ENCODE data around the gene WASL.
"Not testable (repeated sequence)": the region's sequence is repeated elsewhere in the genome, so short reads cannot be mapped to it uniquely, and the experiment has no call there.

The WASL gene

GRCh38 chr7:123734498-123734897 is 14.3 kb downstream of the WASL start:
- DNase-seq (ENCODE audit: low read depth in 2 of 2), result no peak

GRCh38 chr7:123732413-123733091 is 16.3 kb downstream of the WASL start:
- DNase-seq (ENCODE audit: low read depth in 2 of 2), result no peak

GRCh38 chr7:123729218-123729578 is 19.6 kb downstream of the WASL start:
- no peak for DNase-seq (ENCODE audit: low read depth in 2 of 2)

GRCh38 chr7:123727071-123727837 is 21.5 kb downstream of the WASL start:
- DNase-seq (ENCODE audit: low read depth in 2 of 2), result no peak

GRCh38 chr7:123725586-123726171 is 23.1 kb downstream of the WASL start:
- no peak for DNase-seq (ENCODE audit: low read depth in 2 of 2)

GRCh38 chr7:123724817-123725253 is 24.0 kb downstream of the WASL start:
- DNase-seq (ENCODE audit: low read depth in 2 of 2), result no peak

- DNase-seq (ENCODE audit: low read depth in 2 of 2), result no peak
These were observed 24.9 kb downstream of the WASL start for GRCh38 chr7:123723913-123724312.

GRCh38 chr7:123720527-123720926 is 28.3 kb downstream of the WASL start:
- not testable (repeated sequence) for DNase-seq (ENCODE audit: low read depth in 2 of 2)

GRCh38 chr7:123719197-123719721 is 29.5 kb downstream of the WASL start:
- DNase-seq (ENCODE audit: low read depth in 2 of 2), result no peak

GRCh38 chr7:123718773-123719172 is 30.0 kb downstream of the WASL start:
- no peak for DNase-seq (ENCODE audit: low read depth in 2 of 2)

GRCh38 chr7:123717689-123718088 is 31.1 kb downstream of the WASL start:
- DNase-seq (ENCODE audit: low read depth in 2 of 2), result no peak

- no peak for DNase-seq (ENCODE audit: low read depth in 2 of 2)
These were observed 31.9 kb downstream of the WASL start for GRCh38 chr7:123716877-123717276.

GRCh38 chr7:123715799-123716198 is 33.0 kb downstream of the WASL start:
- DNase-seq (ENCODE audit: low read depth in 2 of 2), result no peak

- DNase-seq (ENCODE audit: low read depth in 2 of 2), result no peak
These were observed 33.6 kb downstream of the WASL start for GRCh38 chr7:123715198-123715597.

- DNase-seq (ENCODE audit: low read depth in 2 of 2), result no peak
These were observed 34.3 kb downstream of the WASL start for GRCh38 chr7:123714296-123715080.

- DNase-seq (ENCODE audit: low read depth in 2 of 2), result no peak
These were observed 36.2 kb downstream of the WASL start for GRCh38 chr7:123712619-123713018.

- DNase-seq (ENCODE audit: low read depth in 2 of 2), result no peak
These were observed 36.9 kb downstream of the WASL start for GRCh38 chr7:123711832-123712293.

GRCh38 chr7:123710683-123711082 is 38.1 kb downstream of the WASL start:
- DNase-seq (ENCODE audit: low read depth in 2 of 2), result no peak

GRCh38 chr7:123709525-123709924 is 39.3 kb downstream of the WASL start:
- DNase-seq (ENCODE audit: low read depth in 2 of 2), result no peak

GRCh38 chr7:123705211-123705901 is 43.4 kb downstream of the WASL start:
- no peak for DNase-seq (ENCODE audit: low read depth in 2 of 2)
